ENCODE measurements around the gene TNF.

DNA sequence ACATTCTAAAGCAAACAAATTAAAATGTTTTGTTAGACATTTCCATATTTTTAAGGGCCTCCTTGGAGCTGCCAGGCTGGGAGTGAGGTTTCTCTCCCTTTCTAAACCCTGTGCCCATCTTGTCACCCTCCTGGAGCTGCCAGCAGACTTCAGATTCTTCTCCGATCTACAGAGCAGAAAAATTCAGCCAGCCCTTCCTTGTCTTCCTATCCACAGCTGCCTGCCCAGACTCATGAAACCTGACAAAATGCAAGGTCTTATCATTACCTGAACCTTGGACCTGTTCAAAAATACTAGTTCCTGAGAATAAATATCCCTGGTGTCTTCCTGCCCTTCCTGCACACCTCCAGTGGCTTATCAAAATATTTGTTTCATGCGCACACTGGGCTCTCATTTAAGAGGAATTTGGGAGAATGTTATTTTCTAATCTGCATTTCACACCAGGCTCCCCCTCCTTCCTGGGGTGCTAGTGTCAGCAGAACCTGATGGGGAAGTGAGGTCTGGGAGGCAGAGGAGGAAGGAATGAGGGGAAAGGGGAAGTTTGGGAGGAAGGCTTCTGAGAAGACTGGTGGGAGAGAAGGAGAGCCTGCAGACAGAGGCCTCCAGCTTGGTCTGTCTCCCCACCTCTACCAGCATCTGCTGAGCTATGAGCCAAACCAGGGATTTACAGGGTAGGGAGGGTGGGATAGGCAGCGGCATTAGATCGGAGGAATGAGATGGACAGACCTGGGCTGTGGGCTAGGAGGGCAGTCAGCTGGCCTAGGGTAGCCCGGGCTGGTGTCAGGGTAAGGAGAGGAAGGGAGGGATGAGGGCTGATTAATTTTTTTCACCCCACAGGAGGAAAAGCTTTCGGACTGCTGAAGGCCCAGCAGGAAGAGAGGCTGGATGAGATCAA lies 39.6 kb downstream of the TNF start, which contains the start of gene AIF1:
- TF ChIP-seq CTCF (conservative IDR thresholded peaks at IDR 0.05) (no peak), ZFX (IDR thresholded peaks at IDR 0.05) (no peak)

Data from C4-2B (cell line).